ENCODE results near the gene ACTR6. TPM values are rescaled to one million over a fixed set of nuclear protein-coding genes. Genes with fewer than 3 reads are reported as not detected.
A peak's percentile ranks its signal among the peaks of the same experiment; 100 is the strongest.

Gene ACTR6
- 13.6 and 19.2 TPM in 2 replicates for total RNA-seq

DNA sequence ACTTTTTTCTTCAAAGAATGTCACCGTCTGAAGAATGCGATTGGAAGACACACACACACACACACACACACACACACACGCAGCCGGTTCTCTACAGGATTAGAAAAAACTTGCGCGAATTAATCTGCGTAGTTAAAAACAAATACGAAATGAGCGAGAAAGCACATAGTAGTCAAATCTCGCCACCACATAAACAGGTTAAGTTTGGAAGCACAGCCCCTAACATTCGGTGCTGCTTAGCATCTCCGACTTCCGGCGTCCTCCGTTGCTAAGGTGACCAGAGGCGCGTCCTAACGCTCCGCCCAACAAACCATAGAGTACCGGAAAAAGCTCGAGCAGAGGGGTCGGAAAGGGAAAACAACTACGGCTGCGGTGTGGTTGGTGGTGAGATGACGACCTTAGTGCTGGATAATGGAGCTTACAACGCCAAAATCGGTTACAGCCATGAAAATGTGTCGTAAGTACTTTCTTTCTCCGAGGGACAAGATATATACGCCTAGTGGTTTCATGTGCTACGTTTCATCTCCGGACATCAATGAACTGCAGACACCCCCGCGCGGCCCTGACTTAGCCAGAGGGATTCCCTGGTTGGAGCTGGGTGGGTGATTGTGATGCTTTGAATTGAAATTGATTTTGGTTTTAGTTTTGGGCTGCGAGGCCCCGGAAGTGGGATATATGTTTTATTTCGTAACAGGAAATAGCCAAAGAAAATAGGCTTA, at the start of gene ACTR6:
Gene ACTR6 (plus strand): TSS at position 353 of the 719 bp plus-strand sequence. CDS start 37 bp downstream, at position 390.
- Histone ChIP-seq H3K79me2 (ENCODE audit: insufficient read depth, low read length) (peaks cover 32% of the 10 kb centered on the region), H3K4me2 (ENCODE audit: insufficient read depth, low read length) (peak within 1 kb of the TSS; percentile 91), H3K4me3 (ENCODE audit: insufficient read depth, low read length) (peak within 1 kb of the TSS; percentile 90), H2AFZ (ENCODE audit: low read length) (peak within 1 kb of the TSS; percentile 95), H3K27ac (ENCODE audit: low read depth, low read length) (peak within 1 kb of the TSS; percentile 75), H3K36me3 (ENCODE audit: insufficient read depth, low read length) (no peaks in the 10 kb centered on the region), H3K4me1 (ENCODE audit: insufficient read depth, low read length) (peaks cover 6% of the 10 kb centered on the region), H3K27me3 (ENCODE audit: insufficient read depth, low read length) (no peaks in the 10 kb centered on the region), H4K20me1 (ENCODE audit: insufficient read depth, low read length) (no peaks in the 10 kb centered on the region), H3K9me3 (ENCODE audit: low read depth, low read length) (no peaks in the 10 kb centered on the region)
- peak; percentile 97 for DNase-seq (ENCODE audit: insufficient read length, low spot score, missing footprints)
- TF ChIP-seq, protein P1, sequence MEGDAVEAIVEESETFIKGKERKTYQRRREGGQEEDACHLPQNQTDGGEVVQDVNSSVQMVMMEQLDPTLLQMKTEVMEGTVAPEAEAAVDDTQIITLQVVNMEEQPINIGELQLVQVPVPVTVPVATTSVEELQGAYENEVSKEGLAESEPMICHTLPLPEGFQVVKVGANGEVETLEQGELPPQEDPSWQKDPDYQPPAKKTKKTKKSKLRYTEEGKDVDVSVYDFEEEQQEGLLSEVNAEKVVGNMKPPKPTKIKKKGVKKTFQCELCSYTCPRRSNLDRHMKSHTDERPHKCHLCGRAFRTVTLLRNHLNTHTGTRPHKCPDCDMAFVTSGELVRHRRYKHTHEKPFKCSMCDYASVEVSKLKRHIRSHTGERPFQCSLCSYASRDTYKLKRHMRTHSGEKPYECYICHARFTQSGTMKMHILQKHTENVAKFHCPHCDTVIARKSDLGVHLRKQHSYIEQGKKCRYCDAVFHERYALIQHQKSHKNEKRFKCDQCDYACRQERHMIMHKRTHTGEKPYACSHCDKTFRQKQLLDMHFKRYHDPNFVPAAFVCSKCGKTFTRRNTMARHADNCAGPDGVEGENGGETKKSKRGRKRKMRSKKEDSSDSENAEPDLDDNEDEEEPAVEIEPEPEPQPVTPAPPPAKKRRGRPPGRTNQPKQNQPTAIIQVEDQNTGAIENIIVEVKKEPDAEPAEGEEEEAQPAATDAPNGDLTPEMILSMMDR (IDR thresholded peaks at IDR 0.05; ENCODE audit: extremely low read depth, low read depth, low read length) = peak; percentile 4

DNA sequence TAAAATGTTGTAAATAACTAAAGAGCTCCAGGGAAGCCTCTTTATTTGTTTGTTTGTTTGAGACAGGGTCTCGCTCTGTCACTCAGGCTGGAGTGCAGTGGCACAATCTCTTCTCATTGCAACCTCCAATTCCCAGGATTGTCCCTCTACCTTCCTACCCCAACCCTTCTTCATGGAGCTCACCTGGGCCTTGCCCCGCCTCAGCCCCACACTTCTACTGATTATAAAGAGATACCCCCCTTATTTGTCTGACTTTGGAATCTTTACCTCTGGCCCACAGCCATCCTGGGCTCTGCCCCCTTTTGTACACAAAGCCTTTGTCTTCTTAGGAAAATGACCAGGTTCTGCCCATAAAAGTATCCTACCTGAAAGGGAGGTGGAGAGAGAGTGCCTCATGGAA, 48.8 kb upstream of the ACTR6 start:
- Histone ChIP-seq H3K27me3 (ENCODE audit: insufficient read depth, low read length) (no peaks in the 10 kb centered on the region), H3K4me2 (ENCODE audit: insufficient read depth, low read length) (no peak overlapping the region), H3K79me2 (ENCODE audit: insufficient read depth, low read length) (no peaks in the 10 kb centered on the region), H4K20me1 (ENCODE audit: insufficient read depth, low read length) (no peaks in the 10 kb centered on the region), H3K9me3 (ENCODE audit: low read depth, low read length) (no peaks in the 10 kb centered on the region), H3K36me3 (ENCODE audit: insufficient read depth, low read length) (no peaks in the 10 kb centered on the region), H3K4me3 (ENCODE audit: insufficient read depth, low read length) (no peak overlapping the region), H3K27ac (ENCODE audit: low read depth, low read length) (no peak overlapping the region), H2AFZ (ENCODE audit: low read length) (no peak overlapping the region), H3K4me1 (ENCODE audit: insufficient read depth, low read length) (no peaks in the 10 kb centered on the region)
- TF ChIP-seq, protein P1 (IDR thresholded peaks at IDR 0.05; ENCODE audit: extremely low read depth, low read depth, low read length) = no peak
- DNase-seq (ENCODE audit: insufficient read length, low spot score, missing footprints) = no peak

DNA sequence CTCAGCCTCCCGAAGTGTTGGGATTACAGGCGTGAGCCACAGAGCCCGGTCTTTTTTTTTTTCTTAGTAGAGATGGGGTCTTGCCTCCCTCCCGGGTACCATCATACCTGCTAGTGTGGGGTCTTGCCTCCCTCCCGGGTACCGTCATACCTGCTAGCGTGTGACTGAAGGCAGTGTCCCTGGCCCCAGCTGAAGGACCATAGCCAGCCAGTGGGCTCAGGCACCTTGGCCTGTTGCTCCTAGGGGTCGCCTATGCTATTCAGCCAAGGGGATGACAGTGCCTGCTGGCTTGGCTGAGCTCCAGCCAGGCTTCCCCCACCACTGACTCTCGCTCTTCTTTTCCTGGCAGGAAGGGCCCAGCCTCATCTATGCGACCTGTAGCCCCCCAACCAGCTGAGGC, 47.5 kb upstream of the ACTR6 start:
- no peak for DNase-seq (ENCODE audit: insufficient read length, low spot score, missing footprints)
- H3K27ac ChIP-seq (ENCODE audit: low read depth, low read length) = no peak overlapping the region
- H4K20me1 ChIP-seq (ENCODE audit: insufficient read depth, low read length) = no peaks in the 10 kb centered on the region
- no peaks in the 10 kb centered on the region for H3K36me3 ChIP-seq (ENCODE audit: insufficient read depth, low read length)
- no peaks in the 10 kb centered on the region for H3K79me2 ChIP-seq (ENCODE audit: insufficient read depth, low read length)
- no peaks in the 10 kb centered on the region for H3K4me1 ChIP-seq (ENCODE audit: insufficient read depth, low read length)
- TF ChIP-seq, protein P1 (IDR thresholded peaks at IDR 0.05; ENCODE audit: extremely low read depth, low read depth, low read length) = no peak
- no peak overlapping the region for H2AFZ ChIP-seq (ENCODE audit: low read length)
- no peaks in the 10 kb centered on the region for H3K27me3 ChIP-seq (ENCODE audit: insufficient read depth, low read length)
- no peak overlapping the region for H3K4me2 ChIP-seq (ENCODE audit: insufficient read depth, low read length)
- no peaks in the 10 kb centered on the region for H3K9me3 ChIP-seq (ENCODE audit: low read depth, low read length)
- H3K4me3 ChIP-seq (ENCODE audit: insufficient read depth, low read length) = no peak overlapping the region

DNA sequence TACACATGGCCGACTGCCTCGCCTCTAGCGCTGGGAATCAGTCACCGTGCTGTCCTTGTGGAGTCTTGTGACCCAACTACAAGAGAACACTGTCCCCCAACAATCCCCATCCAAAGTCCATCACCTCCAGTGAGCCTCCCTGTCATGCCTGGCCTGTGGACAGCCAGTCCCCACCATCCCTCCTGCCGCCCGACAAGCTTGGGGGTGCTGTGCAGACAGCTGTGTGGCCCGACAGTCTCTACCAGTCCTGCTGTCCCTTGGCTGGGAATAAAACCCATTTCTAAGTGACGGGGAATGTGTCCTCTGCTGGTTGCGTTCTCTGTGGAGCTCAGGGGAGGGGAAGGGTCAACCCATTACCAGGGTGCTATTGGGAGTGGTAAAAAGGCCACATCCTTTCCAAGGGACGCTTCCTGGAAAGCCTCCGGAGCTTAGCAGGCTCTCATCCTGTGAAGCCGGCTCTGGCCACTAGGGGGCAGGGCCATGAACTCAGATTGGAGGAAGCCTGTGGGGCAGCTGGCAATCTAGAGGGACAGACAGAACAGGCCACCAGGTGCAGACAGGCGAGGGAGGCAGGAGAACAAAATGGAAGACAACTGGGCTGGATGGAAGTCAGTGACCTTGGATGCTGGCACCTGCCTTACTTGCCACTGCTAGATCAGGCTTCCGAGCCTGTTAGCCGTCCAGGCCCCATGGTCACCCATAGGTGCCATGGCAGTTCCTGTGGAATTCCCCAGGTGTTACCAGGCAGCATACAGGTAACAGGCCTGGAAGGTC, 46.0 kb upstream of the ACTR6 start:
- Histone ChIP-seq H3K79me2 (ENCODE audit: insufficient read depth, low read length) (no peaks in the 10 kb centered on the region), H2AFZ (ENCODE audit: low read length) (peak overlapping the region; percentile 74), H3K36me3 (ENCODE audit: insufficient read depth, low read length) (no peaks in the 10 kb centered on the region), H3K4me2 (ENCODE audit: insufficient read depth, low read length) (no peak overlapping the region), H3K4me1 (ENCODE audit: insufficient read depth, low read length) (no peaks in the 10 kb centered on the region), H3K27ac (ENCODE audit: low read depth, low read length) (no peak overlapping the region), H3K9me3 (ENCODE audit: low read depth, low read length) (no peaks in the 10 kb centered on the region), H3K4me3 (ENCODE audit: insufficient read depth, low read length) (no peak overlapping the region), H3K27me3 (ENCODE audit: insufficient read depth, low read length) (no peaks in the 10 kb centered on the region), H4K20me1 (ENCODE audit: insufficient read depth, low read length) (no peaks in the 10 kb centered on the region)
- TF ChIP-seq, protein P1 (IDR thresholded peaks at IDR 0.05; ENCODE audit: extremely low read depth, low read depth, low read length) = peak; percentile 94
- DNase-seq (ENCODE audit: insufficient read length, low spot score, missing footprints) = peak; percentile 87
